Panc1 (cell line): Measurements from ENCODE around the gene ADIRF. TPM values are rescaled to one million over a fixed set of nuclear protein-coding genes. Genes with fewer than 3 reads are reported as not detected.
"Not testable (repeated sequence)": the region's sequence is repeated elsewhere in the genome, so short reads cannot be mapped to it uniquely, and the experiment has no call there.

Source experiments
- ATAC-seq: fragments of 200-7000 bp; cut with Tn5 transposase; 2 replicates; pipeline ENCODE4 v1.9.1; 2020; ENCODE audit warnings: mild to moderate bottlenecking, moderate library complexity
- BruUV-seq: library from RNA; stranded (reverse); fragments of 400-500 nt; replicated peaks from 2 replicates; lab custom pipeline; 2021; lab: Mats Ljungman, UMichigan
- CTCF ChIA-PET: fragments of 300-600 bp; sonication (Branson Sonifier 250); formaldehyde crosslinking; loops from one replicate; lab custom pipeline; 2022; ENCODE audit warnings: antibody characterized with exemption; lab: Charles Lee
- POLR2A ChIA-PET: fragments of 300-600 bp; sonication (Branson Sonifier 250); formaldehyde crosslinking; loops from one replicate; lab custom pipeline; 2022; ENCODE audit warnings: antibody characterized with exemption; lab: Charles Lee
- DNase-seq: peaks from one replicate; pipeline ENCODE4 v3.0.0-alpha.2; 2010; ENCODE audit warnings: low read depth, low spot score
- H3K27ac ChIP-seq: 2 replicates; pipeline ENCODE4 v1.5.1; 2011; ENCODE audit warnings: mild to moderate bottlenecking, low read length, inconsistent platforms
- H3K27me3 ChIP-seq: fragments of 200-500 bp; sonication (Bioruptor generic); 2 replicates; pipeline ENCODE4 v1.6.0; 2014; ENCODE audit warnings: low read length, inconsistent platforms; ENCODE audit not compliant: control insufficient read depth, insufficient read depth
- H3K36me3 ChIP-seq: fragments of 200-500 bp; sonication (Bioruptor generic); 2 replicates; pipeline ENCODE4 v1.5.1; 2014; ENCODE audit warnings: inconsistent platforms, mild to moderate bottlenecking, low read length, moderate library complexity; ENCODE audit not compliant: control insufficient read depth, insufficient read depth
- H3K4me1 ChIP-seq: 2 replicates; pipeline ENCODE4 v1.5.1; 2011; ENCODE audit warnings: inconsistent platforms, mild to moderate bottlenecking, low read length, moderate library complexity; ENCODE audit not compliant: control insufficient read depth, insufficient read depth
- H3K4me3 ChIP-seq, 2 experiments: 2 replicates each; pipeline ENCODE4 v1.5.1; 2011 to 2012; ENCODE audit warnings: low read depth in 2 of 2, low read length in 2 of 2, mild to moderate bottlenecking in 2 of 2, inconsistent platforms in 1 of 2, moderate library complexity in 1 of 2
- H3K9me3 ChIP-seq: fragments of 200-500 bp; sonication (Bioruptor generic); 2 replicates; pipeline ENCODE4 v1.5.1; 2014; ENCODE audit warnings: low read depth, mild to moderate bottlenecking, inconsistent platforms, low read length, moderate library complexity; ENCODE audit not compliant: control insufficient read depth, insufficient read depth
- in situ Hi-C: cut with HindIII; loops from 2 replicates; pipeline ENCODE4 v1.10.0; 2016; ENCODE audit warnings: low sequenced_read_pairs, low pct_unique_long_range_greater_than_20kb
- intact Hi-C: fragments of 100-400 bp; cut with micrococcal nuclease; formaldehyde crosslinking; loops from one replicate; pipeline ENCODE4 v1.10.0; 2022; ENCODE audit not compliant: unreplicated experiment
- total RNA-seq: library from RNA; stranded (reverse); gene quantifications from one replicate; pipeline ENCODE4 v1.2.1, GENCODE V29; 2021; ENCODE audit not compliant: unreplicated experiment

Gene ADIRF
- total RNA-seq, 1 experiment from 2014 or later: 14.8 TPM

- ATAC-seq, H3K27ac ChIP-seq, BruUV-seq, in situ Hi-C loops, H3K9me3 ChIP-seq, H3K4me3 ChIP-seq, H3K27me3 ChIP-seq, CTCF ChIA-PET, intact Hi-C loops, H3K4me1 ChIP-seq, DNase-seq, POLR2A ChIA-PET, H3K36me3 ChIP-seq: not testable (repeated sequence)
These were observed 40.9 kb downstream of the ADIRF start for GRCh38 chr10:87009134-87009696.

- H3K36me3 ChIP-seq, H3K27me3 ChIP-seq, POLR2A ChIA-PET, H3K4me3 ChIP-seq, H3K4me1 ChIP-seq, BruUV-seq, intact Hi-C loops, in situ Hi-C loops, H3K9me3 ChIP-seq, ATAC-seq, H3K27ac ChIP-seq, DNase-seq, CTCF ChIA-PET: not testable (repeated sequence)
These were observed 45.2 kb downstream of the ADIRF start for GRCh38 chr10:87013528-87013927.

- intact Hi-C loops, H3K9me3 ChIP-seq, ATAC-seq, DNase-seq, H3K4me3 ChIP-seq, H3K27me3 ChIP-seq, H3K36me3 ChIP-seq, H3K27ac ChIP-seq, H3K4me1 ChIP-seq, CTCF ChIA-PET, BruUV-seq, in situ Hi-C loops: not testable (repeated sequence)
- POLR2A ChIA-PET: interaction anchor here (0.7 kb wide), 1 partner anchor 24 kb away, joined by 11 read pairs; no protein-coding TSS in a partner anchor
These were observed 46.9 kb downstream of the ADIRF start for GRCh38 chr10:87014986-87015716.

GRCh38 chr10:87018127-87018526 lies 49.8 kb downstream of the ADIRF start:
- BruUV-seq, in situ Hi-C loops, CTCF ChIA-PET, POLR2A ChIA-PET, H3K36me3 ChIP-seq, ATAC-seq, intact Hi-C loops, DNase-seq, H3K27me3 ChIP-seq, H3K4me3 ChIP-seq, H3K27ac ChIP-seq, H3K9me3 ChIP-seq, H3K4me1 ChIP-seq: not testable (repeated sequence)

GRCh38 chr10:87019066-87019465 lies 50.8 kb downstream of the ADIRF start:
- CTCF ChIA-PET, H3K4me1 ChIP-seq, intact Hi-C loops, H3K4me3 ChIP-seq, H3K9me3 ChIP-seq, DNase-seq, POLR2A ChIA-PET, H3K27me3 ChIP-seq, ATAC-seq, BruUV-seq, in situ Hi-C loops, H3K36me3 ChIP-seq, H3K27ac ChIP-seq: not testable (repeated sequence)

- H3K4me3 ChIP-seq, in situ Hi-C loops, H3K27me3 ChIP-seq, H3K4me1 ChIP-seq, DNase-seq, intact Hi-C loops, H3K27ac ChIP-seq, POLR2A ChIA-PET, H3K9me3 ChIP-seq, H3K36me3 ChIP-seq, BruUV-seq, ATAC-seq, CTCF ChIA-PET: not testable (repeated sequence)
These were observed 51.2 kb downstream of the ADIRF start for GRCh38 chr10:87019504-87019903.

GRCh38 chr10:87020056-87020455 lies 51.8 kb downstream of the ADIRF start, which contains the start of gene FAM25A:
Gene FAM25A (plus strand): TSS chr10:87020294. CDS start chr10:87020325, 31 bp downstream.
- H3K4me1 ChIP-seq, DNase-seq, in situ Hi-C loops, H3K9me3 ChIP-seq, BruUV-seq, ATAC-seq, H3K4me3 ChIP-seq, intact Hi-C loops, H3K27me3 ChIP-seq, H3K27ac ChIP-seq, H3K36me3 ChIP-seq, CTCF ChIA-PET, POLR2A ChIA-PET: not testable (repeated sequence)
